Stomach (tissue), 9 donors: ENCODE results near the gene ARL2. TPM values are rescaled to one million over a fixed set of nuclear protein-coding genes. Genes with fewer than 3 reads are reported as not detected.
A peak's percentile ranks its signal among the peaks of the same experiment; 100 is the strongest.

Experiments
- DNase-seq, 2 donors: peaks; one replicate each; pipeline versions ENCODE4 v3.0.0 to v3.0.0-alpha.2; 2013 to 2019
- H3K27ac ChIP-seq, 5 donors: fragments of 200-600 bp in 4 of 5; sonication (generic) in 4 of 5; one replicate each; pipeline ENCODE4 v1.5.1; 2013 to 2019; ENCODE audit warnings: mild to moderate bottlenecking in 1 of 5, moderate library complexity in 1 of 5
- H3K27me3 ChIP-seq, 3 donors: fragments of 200-600 bp; sonication (generic); one replicate each; pipeline ENCODE4 v1.5.1; 2017 to 2019; ENCODE audit warnings: mixed run types in 1 of 3
- H3K36me3 ChIP-seq, 4 donors: fragments of 200-600 bp; sonication (generic); 1 replicate in 3 of 4; 2 replicates in 1 of 4; pipeline ENCODE4 v1.5.1; 2016 to 2019
- H3K4me1 ChIP-seq, 4 donors: fragments of 200-600 bp; sonication (generic); one replicate each; pipeline ENCODE4 v1.5.1; 2016 to 2019
- H3K4me3 ChIP-seq, 4 donors: fragments of 200-600 bp; sonication (generic) in 3 of 4; one replicate each; pipeline ENCODE4 v1.5.1; 2016 to 2019; ENCODE audit warnings: mild to moderate bottlenecking in 1 of 4
- H3K9me3 ChIP-seq, 4 donors: fragments of 200-600 bp; sonication (generic); one replicate each; pipeline ENCODE4 v1.5.1; 2016 to 2019
- CTCF ChIP-seq, 7 experiments: fragments of 450-650 bp in 4 of 7; fragments of 200-600 bp in 3 of 7; sonication (generic) in 3 of 7; IDR thresholded peaks; one replicate each; pipeline ENCODE4 v1.5.1; 2016 to 2019; ENCODE audit warnings: antibody characterized with exemption in 7 of 7, control low read depth in 2 of 7, mild to moderate bottlenecking in 1 of 7
- EP300 ChIP-seq: sonication (generic); formaldehyde crosslinking; IDR thresholded peaks from one replicate; pipeline ENCODE4 v1.6.1; 2017; ENCODE audit warnings: antibody characterized with exemption
- POLR2A ChIP-seq, 4 donors: fragments of 450-650 bp; IDR thresholded peaks; one replicate each; pipeline ENCODE4 v1.6.1; 2016; ENCODE audit warnings: antibody characterized with exemption in 4 of 4, control low read depth in 2 of 4, mild to moderate bottlenecking in 1 of 4, moderate library complexity in 1 of 4
- POLR2AphosphoS5 ChIP-seq, 3 donors: sonication (generic); formaldehyde crosslinking; IDR thresholded peaks; one replicate each; pipeline ENCODE4 v1.6.1; 2016; ENCODE audit warnings: antibody characterized with exemption in 3 of 3
- WGBS, 5 donors: extraction: QIAGEN DNeasy Blood & Tissue Kit in 3 of 5; methylation state at CpG; one replicate each; pipeline versions ENCODE4 v1.1.5 to v1.1.7; 2013 to 2018; 5-methylcytosine and 5-hydroxymethylcytosine counted together
- intact Hi-C: fragments of 100-400 bp; cut with DNase I; formaldehyde crosslinking; loops from one replicate; pipeline ENCODE4 v1.15.1; 2023; ENCODE audit warnings: low total_unique reads
- polyA plus RNA-seq, 3 donors: library from polyadenylated mRNA; stranded (reverse); fragments of 200-250 nt; gene quantifications; one replicate each; pipeline ENCODE4 v1.2.3, GENCODE V29; 2013
- total RNA-seq, 5 donors: library from RNA; depleted of rRNA; stranded (reverse); fragments of >200 nt; gene quantifications; one replicate each; pipeline versions ENCODE4 v1.1.0 to v1.2.3, GENCODE V29; 2014 to 2016
- donor health status: healthy with polysubstance abuse.
- donor health status: Bipolar disorder and iron deficiency.
- donor health status: healthy.

ARL2 gene
- total and polyA plus RNA-seq, 8 donors = 4.9 to 237 (median 93.2) TPM

- TF ChIP-seq CTCF (IDR thresholded peaks at IDR 0.05) (no peak), EP300 (no peak), POLR2A (IDR thresholded peaks at IDR 0.05) (no peak), POLR2AphosphoS5 (IDR thresholded peaks at IDR 0.05) (no peak)
- peak overlapping the region; percentile 87 to 94 (median 89) for H3K27ac ChIP-seq
These were observed 12.8 kb downstream of the ARL2 start for GRCh38 chr11:65026810-65027209.

GRCh38 chr11:65027213-65028067, 13.5 kb downstream of the ARL2 start, which contains the start of gene SNX15:
SNX15 (plus strand) TSS chr11:65027439; CDS start chr11:65027538, 99 bp downstream.
- Histone ChIP-seq H3K9me3 (no peaks in the 10 kb centered on the region), H3K27ac (peak within 1 kb of the TSS; percentile 87 to 94 (median 89)), H3K4me3 (peak within 1 kb of the TSS; percentile 56 to 66 (median 59)), H3K36me3 (peaks cover under 1 to 23% (median 16%) of the 10 kb centered on the region in 4 donors), H3K27me3 (no peaks in the 10 kb centered on the region), H3K4me1 (peaks cover 15 to 38% (median 23%) of the 10 kb centered on the region in 4 donors)
- intact Hi-C loops = no loop called here
- WGBS, 5 donors = 1% methylated on average over 29 to 51 of the region's 51 CpGs
- peak in 2 of 4 donors; percentile 5 to 74 for TF ChIP-seq POLR2A (IDR thresholded peaks at IDR 0.05)
- peak in 5 of 7 experiments; percentile 63 to 93 (median 70) for TF ChIP-seq CTCF (IDR thresholded peaks at IDR 0.05)
- TF ChIP-seq POLR2AphosphoS5 (IDR thresholded peaks at IDR 0.05) = peak; percentile 60 to 89 (median 61)
- no peak for TF ChIP-seq EP300
- DNase-seq = peak; percentile 93 to 98

More at GRCh38 chr11:65026810-65027209, 12.8 kb downstream of the ARL2 start:
- no peaks in the 10 kb centered on the region for H3K9me3 ChIP-seq
- H3K36me3 ChIP-seq = peaks cover 0 to 23% (median 16%) of the 10 kb centered on the region in 4 donors
- H3K4me1 ChIP-seq = peaks cover 15 to 38% (median 23%) of the 10 kb centered on the region in 4 donors
- 55 to 66% (median 59%) methylated on average over 10 of the region's 10 CpGs for WGBS, 5 donors
- no peaks in the 10 kb centered on the region for H3K27me3 ChIP-seq
- no peak for DNase-seq
- intact Hi-C loops = no loop called here
- peak overlapping the region; percentile 56 to 66 (median 59) for H3K4me3 ChIP-seq

- no peak overlapping the region for H3K27ac ChIP-seq
- intact Hi-C loops = no loop called here
- no peaks in the 10 kb centered on the region for H3K27me3 ChIP-seq
- TF ChIP-seq POLR2AphosphoS5 (IDR thresholded peaks at IDR 0.05) (no peak), EP300 (no peak)
- 82 to 93% (median 84%) methylated on average over 12 to 13 of the region's 13 CpGs for WGBS, 5 donors
- H3K36me3 ChIP-seq = peaks cover 30 to 65% (median 62%) of the 10 kb centered on the region in 4 donors
- H3K4me1 ChIP-seq = peaks cover 11 to 36% (median 25%) of the 10 kb centered on the region in 4 donors
- H3K9me3 ChIP-seq = no peaks in the 10 kb centered on the region
- no peak overlapping the region for H3K4me3 ChIP-seq
- no peak for DNase-seq
These were observed 18.3 kb downstream of the ARL2 start for GRCh38 chr11:65032216-65032615.

GRCh38 chr11:65034423-65034822, 20.5 kb downstream of the ARL2 start:
- TF ChIP-seq CTCF (IDR thresholded peaks at IDR 0.05) (no peak), POLR2AphosphoS5 (IDR thresholded peaks at IDR 0.05) (no peak), POLR2A (IDR thresholded peaks at IDR 0.05) (no peak), EP300 (no peak)
- H3K36me3 ChIP-seq = peaks cover 46 to 87% (median 79%) of the 10 kb centered on the region in 4 donors
- no peak for DNase-seq
- H3K4me1 ChIP-seq = peaks cover 0 to 25% (median 9%) of the 10 kb centered on the region in 4 donors
- H3K27me3 ChIP-seq = no peaks in the 10 kb centered on the region
- H3K9me3 ChIP-seq = no peaks in the 10 kb centered on the region
- H3K27ac ChIP-seq = no peak overlapping the region
- H3K4me3 ChIP-seq = no peak overlapping the region
- intact Hi-C loops = no loop called here
- WGBS, 5 donors = 93 to 100% (median 97%) methylated on average over 2 of the region's 2 CpGs
